DND-41 (cell line): ENCODE results near the gene CD244.

Experiments used
- ATAC-seq: fragments of 200-7000 bp; cut with Tn5 transposase; 3 replicates; pipeline ENCODE4 v1.9.1; 2021; ENCODE audit warnings: low read depth; ENCODE audit not compliant: insufficient read depth
- DNase-seq: peaks from one replicate; pipeline ENCODE4 v3.0.0-alpha.2; 2020
- H2AFZ ChIP-seq: 2 replicates; pipeline ENCODE4 v1.6.0; 2012; ENCODE audit warnings: low read depth, low read length
- H3K27ac ChIP-seq: 2 replicates; pipeline ENCODE4 v1.5.1; 2012; ENCODE audit warnings: low read length, inconsistent platforms
- H3K27me3 ChIP-seq: fragments of 200-600 bp; sonication (generic); 2 replicates; pipeline ENCODE4 v1.6.0; 2012; ENCODE audit warnings: low read length, mild to moderate bottlenecking, inconsistent platforms; ENCODE audit not compliant: insufficient read depth, poor library complexity
- H3K36me3 ChIP-seq: 2 replicates; pipeline ENCODE4 v1.5.1; 2012; ENCODE audit warnings: low read length, inconsistent platforms; ENCODE audit not compliant: insufficient read depth
- H3K4me1 ChIP-seq: 2 replicates; pipeline ENCODE4 v1.5.1; 2012; ENCODE audit warnings: mild to moderate bottlenecking, low read length; ENCODE audit not compliant: insufficient read depth
- H3K4me2 ChIP-seq: 2 replicates; pipeline ENCODE4 v1.6.0; 2012; ENCODE audit warnings: mild to moderate bottlenecking, moderate library complexity, low read length, inconsistent platforms; ENCODE audit not compliant: insufficient read depth
- H3K4me3 ChIP-seq, 2 experiments: fragments of 200-600 bp in 1 of 2; shearing (Covaris generic) in 1 of 2; 2 replicates each; pipeline ENCODE4 v1.5.1; 2012 to 2016; ENCODE audit warnings: inconsistent platforms in 2 of 2, low read length in 2 of 2, mild to moderate bottlenecking in 2 of 2, low read depth in 1 of 2, moderate library complexity in 1 of 2
- H3K79me2 ChIP-seq: 2 replicates; pipeline ENCODE4 v1.6.0; 2012; ENCODE audit warnings: low read length, inconsistent platforms; ENCODE audit not compliant: insufficient read depth
- H3K9ac ChIP-seq: 2 replicates; pipeline ENCODE4 v1.6.0; 2012; ENCODE audit warnings: low read depth, mild to moderate bottlenecking, inconsistent platforms, low read length, moderate library complexity
- H3K9me3 ChIP-seq: 2 replicates; pipeline ENCODE4 v1.5.1; 2012; ENCODE audit warnings: low read length, moderate library complexity, mild to moderate bottlenecking, inconsistent platforms; ENCODE audit not compliant: insufficient read depth, severe bottlenecking
- H4K20me1 ChIP-seq: 2 replicates; pipeline ENCODE4 v1.6.0; 2012; ENCODE audit warnings: low read length; ENCODE audit not compliant: insufficient read depth
- EZH2 ChIP-seq: IDR thresholded peaks from 3 replicates; pipeline ENCODE4 v1.6.1; 2012; ENCODE audit warnings: borderline replicate concordance, low read depth, mild to moderate bottlenecking, moderate library complexity, low read length, inconsistent platforms; ENCODE audit not compliant: severe bottlenecking
- TF ChIP-seq, protein P1 (sequence below): IDR thresholded peaks from 2 replicates; pipeline ENCODE4 v1.5.1; 2012; ENCODE audit warnings: borderline replicate concordance, low read length, moderate library complexity, mild to moderate bottlenecking; ENCODE audit not compliant: poor library complexity, severe bottlenecking; ENCODE audit errors: extremely low read depth

The CD244 gene

GRCh38 chr1:160863061-160863773 is 530 bp upstream of the CD244 start:
- Histone ChIP-seq H3K4me2 (no peak overlapping the region), H3K36me3 (no peaks in the 10 kb centered on the region), H3K79me2 (no peaks in the 10 kb centered on the region), H3K27me3 (no peaks in the 10 kb centered on the region), H4K20me1 (no peaks in the 10 kb centered on the region), H2AFZ (no peak overlapping the region), H3K9ac (no peak overlapping the region), H3K9me3 (no peaks in the 10 kb centered on the region), H3K4me1 (no peaks in the 10 kb centered on the region), H3K27ac (no peak overlapping the region), H3K4me3 (no peak overlapping the region)
- ATAC-seq (no peak), DNase-seq (no peak)
- no peak for TF ChIP-seq EZH2
- TF ChIP-seq, protein P1, sequence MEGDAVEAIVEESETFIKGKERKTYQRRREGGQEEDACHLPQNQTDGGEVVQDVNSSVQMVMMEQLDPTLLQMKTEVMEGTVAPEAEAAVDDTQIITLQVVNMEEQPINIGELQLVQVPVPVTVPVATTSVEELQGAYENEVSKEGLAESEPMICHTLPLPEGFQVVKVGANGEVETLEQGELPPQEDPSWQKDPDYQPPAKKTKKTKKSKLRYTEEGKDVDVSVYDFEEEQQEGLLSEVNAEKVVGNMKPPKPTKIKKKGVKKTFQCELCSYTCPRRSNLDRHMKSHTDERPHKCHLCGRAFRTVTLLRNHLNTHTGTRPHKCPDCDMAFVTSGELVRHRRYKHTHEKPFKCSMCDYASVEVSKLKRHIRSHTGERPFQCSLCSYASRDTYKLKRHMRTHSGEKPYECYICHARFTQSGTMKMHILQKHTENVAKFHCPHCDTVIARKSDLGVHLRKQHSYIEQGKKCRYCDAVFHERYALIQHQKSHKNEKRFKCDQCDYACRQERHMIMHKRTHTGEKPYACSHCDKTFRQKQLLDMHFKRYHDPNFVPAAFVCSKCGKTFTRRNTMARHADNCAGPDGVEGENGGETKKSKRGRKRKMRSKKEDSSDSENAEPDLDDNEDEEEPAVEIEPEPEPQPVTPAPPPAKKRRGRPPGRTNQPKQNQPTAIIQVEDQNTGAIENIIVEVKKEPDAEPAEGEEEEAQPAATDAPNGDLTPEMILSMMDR: no peak

DNA sequence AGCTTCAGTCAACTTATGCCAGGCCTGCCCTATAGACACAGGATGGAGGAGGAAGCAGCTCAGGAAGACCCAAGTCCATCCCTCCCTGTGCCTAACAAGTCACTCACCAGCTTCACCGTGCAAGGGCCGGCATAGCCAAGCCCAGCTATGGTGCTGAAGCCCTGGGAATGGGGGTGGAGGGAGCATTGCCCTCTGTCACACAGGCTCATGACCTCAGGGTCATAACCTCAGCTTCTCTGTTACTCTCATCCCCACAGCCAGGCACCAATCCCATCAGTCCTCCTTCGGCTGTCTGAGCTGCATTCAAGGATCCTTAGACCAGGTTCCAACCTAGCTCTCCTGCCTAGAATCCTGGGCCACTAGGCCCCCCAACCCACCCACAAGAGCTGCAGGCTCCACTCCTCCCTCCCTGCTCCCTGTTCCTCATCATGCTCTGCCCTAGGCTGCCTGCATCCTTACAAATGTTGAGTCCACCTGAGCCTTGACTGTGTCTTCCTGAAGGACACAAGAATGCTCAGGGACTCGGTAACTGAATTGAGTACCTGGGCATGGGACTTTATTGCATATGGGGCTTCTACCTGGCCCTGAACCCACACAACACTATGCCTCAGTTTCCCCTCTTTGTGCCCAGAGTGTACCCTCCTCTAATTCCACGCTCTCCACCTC is 1.7 kb downstream of the CD244 start:
- no peak overlapping the region for H3K27ac ChIP-seq
- no peak for TF ChIP-seq EZH2
- TF ChIP-seq, protein P1: no peak
- H3K4me1 ChIP-seq: no peaks in the 10 kb centered on the region
- H3K9ac ChIP-seq: no peak overlapping the region
- H3K27me3 ChIP-seq: no peaks in the 10 kb centered on the region
- H3K79me2 ChIP-seq: no peaks in the 10 kb centered on the region
- H3K4me2 ChIP-seq: no peak overlapping the region
- H2AFZ ChIP-seq: no peak overlapping the region
- H4K20me1 ChIP-seq: no peaks in the 10 kb centered on the region
- ATAC-seq (no peak), DNase-seq (no peak)
- H3K36me3 ChIP-seq: no peaks in the 10 kb centered on the region
- H3K9me3 ChIP-seq: no peaks in the 10 kb centered on the region
- no peak overlapping the region for H3K4me3 ChIP-seq

- no peaks in the 10 kb centered on the region for H4K20me1 ChIP-seq
- TF ChIP-seq EZH2: no peak
- TF ChIP-seq, protein P1: no peak
- H3K4me1 ChIP-seq: peaks cover 10% of the 10 kb centered on the region
- H3K36me3 ChIP-seq: no peaks in the 10 kb centered on the region
- no peaks in the 10 kb centered on the region for H3K27me3 ChIP-seq
- H3K4me3 ChIP-seq: no peak overlapping the region
- no peak overlapping the region for H3K27ac ChIP-seq
- no peaks in the 10 kb centered on the region for H3K9me3 ChIP-seq
- DNase-seq (no peak), ATAC-seq (no peak)
- H2AFZ ChIP-seq: no peak overlapping the region
- no peak overlapping the region for H3K4me2 ChIP-seq
- H3K79me2 ChIP-seq: no peaks in the 10 kb centered on the region
- no peak overlapping the region for H3K9ac ChIP-seq
These were observed 3.5 kb downstream of the CD244 start for GRCh38 chr1:160859166-160859565.
